ENCODE measurements around the gene PTPN22. TPM values are rescaled to one million over a fixed set of nuclear protein-coding genes. Genes with fewer than 3 reads are reported as not detected.

The PTPN22 gene
- total RNA-seq, 2 experiments from 2014 or later = 28.3 to 30.2 TPM

- Histone ChIP-seq H3K9me3 (ENCODE audit: control insufficient read depth in 1 of 2, insufficient read depth in 1 of 2, low read length in 2 of 2) (no peaks in the 10 kb centered on the region), H3K36me3 (ENCODE audit: insufficient read depth, low read length) (peaks cover 31% of the 10 kb centered on the region), H3K4me3 (ENCODE audit: low read length) (no peak overlapping the region), H3K4me1 (ENCODE audit: insufficient read depth, low read length) (peaks cover 20% of the 10 kb centered on the region), H3K27ac (ENCODE audit: low read depth in 1 of 2, low read length in 2 of 2) (peak overlapping the region in 1 of 2 donors; percentile 61), H3K27me3 (ENCODE audit: control insufficient read depth in 1 of 2, insufficient read depth in 2 of 2, low read length in 2 of 2) (no peaks in the 10 kb centered on the region)
- Mint-ChIP-seq H3K36me3 (ENCODE audit: low read depth) (peaks cover 74% of the 10 kb centered on the region), H3K27ac (peak overlapping the region; percentile 70), H3K4me3 (peak overlapping the region; percentile 36), H3K4me1 (ENCODE audit: low read depth) (peaks cover 92% of the 10 kb centered on the region), H3K27me3 (no peaks in the 10 kb centered on the region), H3K9me3 (no peaks in the 10 kb centered on the region)
- ChIA-PET POLR2A (interaction anchor here (0.6 to 1.7 kb wide), 5 partner anchors 9 to 72 kb away, joined by 3 to 11 read pairs (median 6); partner anchors contain the start of gene RSBN1), CTCF (interaction anchor here (0.8 to 1.1 kb wide), 3 partner anchors 9 to 720 kb away, joined by 3 to 5 read pairs (median 3); partner anchors contain the start of gene LRIG2)
- intact Hi-C loops (cut with DNase I, micrococcal nuclease) = no loop called here
- DNase-seq (peak in 3 of 14 experiments; percentile 28 to 55 (median 35)), ATAC-seq (ENCODE audit: poor library complexity) (peak; percentile 71)
- TF ChIP-seq CTCF (IDR thresholded peaks at IDR 0.05) = no peak
Observed at GRCh38 chr1:113792471-113792870, 79.0 kb downstream of the PTPN22 start.

GRCh38 chr1:113788802-113789201 is 82.7 kb downstream of the PTPN22 start:
- Mint-ChIP-seq H3K4me1 (ENCODE audit: low read depth) (peaks cover 82% of the 10 kb centered on the region), H3K4me3 (no peak overlapping the region), H3K9me3 (no peaks in the 10 kb centered on the region), H3K27ac (peak overlapping the region; percentile 53), H3K27me3 (no peaks in the 10 kb centered on the region), H3K36me3 (ENCODE audit: low read depth) (peaks cover 44% of the 10 kb centered on the region)
- ATAC-seq (ENCODE audit: poor library complexity) (no peak), DNase-seq (no peak)
- Histone ChIP-seq H3K4me3 (ENCODE audit: low read length) (no peak overlapping the region), H3K36me3 (ENCODE audit: insufficient read depth, low read length) (peaks cover 7% of the 10 kb centered on the region), H3K4me1 (ENCODE audit: insufficient read depth, low read length) (peaks cover 33% of the 10 kb centered on the region), H3K27ac (ENCODE audit: low read depth in 1 of 2, low read length in 2 of 2) (no peak overlapping the region), H3K27me3 (ENCODE audit: control insufficient read depth in 1 of 2, insufficient read depth in 2 of 2, low read length in 2 of 2) (no peaks in the 10 kb centered on the region), H3K9me3 (ENCODE audit: control insufficient read depth in 1 of 2, insufficient read depth in 1 of 2, low read length in 2 of 2) (no peaks in the 10 kb centered on the region)
- intact Hi-C loops (cut with DNase I, micrococcal nuclease) = no loop called here
- TF ChIP-seq CTCF (IDR thresholded peaks at IDR 0.05) = no peak
- ChIA-PET CTCF (interaction anchor here (1.4 kb wide), 1 partner anchor 29 kb away, joined by 3 read pairs; no protein-coding TSS in a partner anchor), POLR2A (interaction anchor here (0.8 to 2.7 kb wide), 2 partner anchors 20 to 23 kb away, joined by 3 to 10 read pairs; partner anchors contain the start of gene RSBN1)

GRCh38 chr1:113787663-113788062 is 83.8 kb downstream of the PTPN22 start:
- no peak for ATAC-seq (ENCODE audit: poor library complexity)
- Histone ChIP-seq H3K4me1 (ENCODE audit: insufficient read depth, low read length) (peaks cover 34% of the 10 kb centered on the region), H3K27me3 (ENCODE audit: control insufficient read depth in 1 of 2, insufficient read depth in 2 of 2, low read length in 2 of 2) (no peaks in the 10 kb centered on the region), H3K27ac (ENCODE audit: low read depth in 1 of 2, low read length in 2 of 2) (no peak overlapping the region), H3K9me3 (ENCODE audit: control insufficient read depth in 1 of 2, insufficient read depth in 1 of 2, low read length in 2 of 2) (no peaks in the 10 kb centered on the region), H3K36me3 (ENCODE audit: insufficient read depth, low read length) (peaks cover 7% of the 10 kb centered on the region), H3K4me3 (ENCODE audit: low read length) (no peak overlapping the region)
- no peak overlapping the region for H3K4me3 Mint-ChIP-seq
- peaks cover 35% of the 10 kb centered on the region for H3K36me3 Mint-ChIP-seq (ENCODE audit: low read depth)
- H3K27ac Mint-ChIP-seq = no peak overlapping the region
- intact Hi-C loops (cut with DNase I, micrococcal nuclease) = no loop called here
- H3K4me1 Mint-ChIP-seq (ENCODE audit: low read depth) = peaks cover 72% of the 10 kb centered on the region
- ChIA-PET POLR2A (interaction anchor here (2.7 kb wide), 1 partner anchor 24 kb away, joined by 10 read pairs; the partner anchor contains the start of gene RSBN1), CTCF (interaction anchor here (1.5 kb wide), 1 partner anchor 9 kb away, joined by 3 read pairs; no protein-coding TSS in a partner anchor)
- no peaks in the 10 kb centered on the region for H3K9me3 Mint-ChIP-seq
- TF ChIP-seq CTCF (IDR thresholded peaks at IDR 0.05) = no peak
- DNase-seq = no peak
- no peaks in the 10 kb centered on the region for H3K27me3 Mint-ChIP-seq
